Progenitor cell of endocrine pancreas (in vitro differentiated cells): ENCODE results near the gene GNPDA1. TPM values are rescaled to one million over a fixed set of nuclear protein-coding genes. Genes with fewer than 3 reads are reported as not detected.

ENCODE experiments used
- DNase-seq: peaks from one replicate; pipeline ENCODE4 v3.0.0; 2021; ENCODE audit warnings: low spot score; ENCODE audit not compliant: unreplicated experiment
- H3K27ac Mint-ChIP-seq: 2 replicates; pipeline ENCODE4 v1.8.0; 2021; ENCODE audit warnings: mild to moderate bottlenecking, moderate library complexity, mixed read lengths
- H3K27me3 Mint-ChIP-seq: 2 replicates; pipeline ENCODE4 v1.8.0; 2021; ENCODE audit warnings: mixed read lengths
- H3K36me3 Mint-ChIP-seq: 2 replicates; pipeline ENCODE4 v1.8.0; 2022; ENCODE audit warnings: mixed read lengths; ENCODE audit not compliant: insufficient read depth
- H3K4me1 Mint-ChIP-seq: 2 replicates; pipeline ENCODE4 v1.8.0; 2021; ENCODE audit warnings: low read depth, mixed read lengths
- H3K4me3 Mint-ChIP-seq: 2 replicates; pipeline ENCODE4 v1.8.0; 2021; ENCODE audit warnings: low read depth, mild to moderate bottlenecking, moderate library complexity, mixed read lengths
- H3K9me3 Mint-ChIP-seq: 2 replicates; pipeline ENCODE4 v1.8.0; 2021; ENCODE audit warnings: low read depth, mixed read lengths
- total RNA-seq: library from RNA; stranded (reverse); gene quantifications from 2 replicates; pipeline ENCODE4 v1.2.1, GENCODE V29; 2021
- TF ChIP-seq, protein P1 (sequence below): fragments of 200-600 bp; sonication (generic); IDR thresholded peaks from one replicate; pipeline ENCODE4 v1.5.0; 2021; ENCODE audit warnings: antibody characterized with exemption, mild to moderate bottlenecking; ENCODE audit not compliant: unreplicated experiment

GNPDA1 gene
- total RNA-seq, 1 donor from 2014 or later = 115 TPM

DNA sequence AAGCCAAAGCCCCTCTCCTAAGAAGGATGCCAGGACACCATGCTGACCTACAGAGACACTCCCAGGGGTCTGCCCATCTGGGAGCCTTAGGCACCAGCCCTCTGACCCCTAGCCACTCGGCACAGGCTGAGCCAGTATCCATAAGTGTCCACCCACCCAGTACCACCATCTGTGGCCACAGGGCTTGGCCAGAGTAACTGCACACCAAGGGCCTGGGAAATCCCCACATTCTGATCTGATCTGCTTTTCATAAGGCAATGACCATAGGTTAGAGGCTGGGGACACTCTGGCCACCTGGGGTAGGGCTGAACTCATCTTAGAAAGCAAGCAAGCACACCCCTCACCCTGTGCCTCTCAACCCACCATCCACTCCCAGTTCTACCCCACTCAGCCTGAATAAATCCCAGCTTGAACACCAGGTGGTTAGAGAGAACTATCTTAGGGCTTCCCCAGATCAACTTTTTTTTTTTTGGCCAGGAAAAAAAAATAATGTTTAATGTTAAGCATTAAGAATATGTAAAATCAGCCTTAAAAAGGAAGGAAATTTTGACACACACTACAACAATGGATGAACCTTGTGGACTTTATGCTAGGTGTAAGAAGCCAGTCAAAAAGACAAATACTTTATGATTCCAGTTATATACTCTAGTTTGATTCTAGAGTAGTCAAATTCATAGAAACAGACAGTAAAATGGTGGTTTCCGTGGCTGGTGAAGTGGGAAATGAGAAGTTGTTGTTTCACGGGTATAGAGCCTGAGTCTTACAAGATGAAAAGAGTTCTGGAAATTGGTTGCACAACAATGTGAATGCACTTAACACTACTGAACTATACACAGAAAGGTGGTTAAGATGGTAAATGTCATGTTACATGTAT lies 6.2 kb downstream of the GNPDA1 start:
- TF ChIP-seq, protein P1, sequence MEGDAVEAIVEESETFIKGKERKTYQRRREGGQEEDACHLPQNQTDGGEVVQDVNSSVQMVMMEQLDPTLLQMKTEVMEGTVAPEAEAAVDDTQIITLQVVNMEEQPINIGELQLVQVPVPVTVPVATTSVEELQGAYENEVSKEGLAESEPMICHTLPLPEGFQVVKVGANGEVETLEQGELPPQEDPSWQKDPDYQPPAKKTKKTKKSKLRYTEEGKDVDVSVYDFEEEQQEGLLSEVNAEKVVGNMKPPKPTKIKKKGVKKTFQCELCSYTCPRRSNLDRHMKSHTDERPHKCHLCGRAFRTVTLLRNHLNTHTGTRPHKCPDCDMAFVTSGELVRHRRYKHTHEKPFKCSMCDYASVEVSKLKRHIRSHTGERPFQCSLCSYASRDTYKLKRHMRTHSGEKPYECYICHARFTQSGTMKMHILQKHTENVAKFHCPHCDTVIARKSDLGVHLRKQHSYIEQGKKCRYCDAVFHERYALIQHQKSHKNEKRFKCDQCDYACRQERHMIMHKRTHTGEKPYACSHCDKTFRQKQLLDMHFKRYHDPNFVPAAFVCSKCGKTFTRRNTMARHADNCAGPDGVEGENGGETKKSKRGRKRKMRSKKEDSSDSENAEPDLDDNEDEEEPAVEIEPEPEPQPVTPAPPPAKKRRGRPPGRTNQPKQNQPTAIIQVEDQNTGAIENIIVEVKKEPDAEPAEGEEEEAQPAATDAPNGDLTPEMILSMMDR = no peak
- H3K9me3 Mint-ChIP-seq = no peaks in the 10 kb centered on the region
- H3K4me1 Mint-ChIP-seq = peaks cover 3% of the 10 kb centered on the region
- H3K27ac Mint-ChIP-seq = no peak overlapping the region
- no peak overlapping the region for H3K4me3 Mint-ChIP-seq
- no peaks in the 10 kb centered on the region for H3K27me3 Mint-ChIP-seq
- no peak for DNase-seq
- peaks cover 27% of the 10 kb centered on the region for H3K36me3 Mint-ChIP-seq

DNA sequence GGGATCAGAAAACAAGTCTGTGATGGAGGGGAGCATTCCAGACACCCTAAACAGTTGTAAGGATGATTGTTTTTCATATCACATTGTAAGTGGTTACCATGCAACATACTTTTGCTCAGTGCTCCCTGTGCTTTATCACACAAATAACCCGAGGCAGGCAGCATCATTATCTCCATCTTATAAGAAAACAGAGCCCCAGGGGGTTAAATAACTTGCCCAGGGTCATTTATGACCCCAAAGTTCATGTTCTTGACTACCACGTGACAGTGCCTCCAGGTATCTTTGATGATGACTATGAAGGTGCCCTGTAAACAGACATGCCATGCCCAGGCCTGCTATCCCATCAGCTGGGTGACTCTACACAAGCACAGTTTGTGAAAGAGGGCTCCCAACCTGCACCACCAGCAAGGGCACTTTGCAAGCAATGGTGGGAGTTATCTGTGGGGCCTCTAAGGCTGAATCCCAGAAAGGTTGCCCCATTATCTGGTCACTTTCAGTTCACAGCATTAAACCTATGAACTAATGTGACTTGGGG lies 9.5 kb downstream of the GNPDA1 start:
- Mint-ChIP-seq H3K27me3 (no peaks in the 10 kb centered on the region), H3K36me3 (peaks cover 32% of the 10 kb centered on the region), H3K27ac (no peak overlapping the region), H3K4me1 (peaks cover 3% of the 10 kb centered on the region), H3K4me3 (no peak overlapping the region), H3K9me3 (no peaks in the 10 kb centered on the region)
- no peak for DNase-seq
- TF ChIP-seq, protein P1 = no peak

DNA sequence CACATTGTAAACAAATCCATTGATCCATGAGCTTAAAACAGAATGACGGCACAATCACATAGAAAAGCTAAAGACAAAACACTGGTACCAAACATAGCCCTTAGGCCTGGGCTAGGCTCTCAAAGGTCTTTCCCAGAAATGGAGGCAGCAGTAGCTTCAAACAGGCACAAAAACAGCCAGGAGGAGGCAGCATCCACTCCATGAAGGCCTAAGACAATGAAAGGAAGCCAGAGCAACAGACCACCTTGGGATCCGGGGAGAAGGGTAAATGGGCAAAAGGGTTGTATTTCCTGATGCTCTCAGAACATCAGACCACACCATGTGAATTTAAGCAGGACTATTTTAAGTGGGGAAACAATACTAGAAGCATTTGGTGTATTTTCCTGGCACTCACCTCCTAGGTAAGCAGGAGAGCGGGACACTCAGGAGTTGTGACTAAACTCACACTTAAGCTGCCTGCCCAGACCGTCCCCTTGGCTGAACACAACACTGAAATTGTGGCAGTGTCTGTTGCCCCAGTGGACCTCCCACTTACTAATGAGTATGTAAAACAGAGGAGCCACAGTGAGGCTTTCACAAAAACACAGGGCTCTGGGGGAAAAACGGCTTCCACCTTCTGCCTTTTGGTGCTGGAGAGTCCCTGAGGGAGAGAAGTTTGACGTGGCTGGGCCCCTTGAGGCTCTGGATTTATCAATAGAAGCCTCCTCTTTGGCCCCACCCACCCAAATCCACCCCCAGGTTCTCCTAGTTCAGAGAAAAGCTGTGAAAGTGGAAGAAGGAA lies 11.9 kb downstream of the GNPDA1 start:
- no peak overlapping the region for H3K4me3 Mint-ChIP-seq
- H3K36me3 Mint-ChIP-seq = peaks cover 26% of the 10 kb centered on the region
- H3K4me1 Mint-ChIP-seq = peaks cover 3% of the 10 kb centered on the region
- no peaks in the 10 kb centered on the region for H3K27me3 Mint-ChIP-seq
- H3K9me3 Mint-ChIP-seq = no peaks in the 10 kb centered on the region
- peak overlapping the region; percentile 82 for H3K27ac Mint-ChIP-seq
- DNase-seq = no peak
- TF ChIP-seq, protein P1 = peak; percentile 32

DNA sequence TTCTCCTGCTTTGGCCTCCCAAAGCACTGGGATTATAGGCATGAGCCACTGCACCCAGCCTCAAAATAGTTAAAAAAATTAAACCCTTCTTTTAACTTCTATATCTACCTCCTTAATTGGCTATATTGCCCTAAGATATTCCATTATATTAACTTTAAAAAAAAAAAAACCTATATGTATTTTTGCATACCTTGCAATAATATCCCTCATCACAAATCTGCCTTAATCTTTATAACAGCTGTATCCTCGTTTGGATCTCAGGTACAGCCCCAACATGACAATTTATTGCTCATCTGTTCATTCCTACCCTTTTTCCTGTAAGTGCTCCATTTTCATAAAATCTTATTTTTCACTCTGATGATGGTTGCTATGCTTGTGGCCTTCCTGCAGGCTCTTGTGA lies 12.7 kb downstream of the GNPDA1 start:
- TF ChIP-seq, protein P1 = no peak
- H3K27me3 Mint-ChIP-seq = no peaks in the 10 kb centered on the region
- no peak overlapping the region for H3K4me3 Mint-ChIP-seq
- peak overlapping the region; percentile 82 for H3K27ac Mint-ChIP-seq
- H3K9me3 Mint-ChIP-seq = no peaks in the 10 kb centered on the region
- peaks cover 7% of the 10 kb centered on the region for H3K4me1 Mint-ChIP-seq
- DNase-seq = no peak
- peaks cover 27% of the 10 kb centered on the region for H3K36me3 Mint-ChIP-seq

DNA sequence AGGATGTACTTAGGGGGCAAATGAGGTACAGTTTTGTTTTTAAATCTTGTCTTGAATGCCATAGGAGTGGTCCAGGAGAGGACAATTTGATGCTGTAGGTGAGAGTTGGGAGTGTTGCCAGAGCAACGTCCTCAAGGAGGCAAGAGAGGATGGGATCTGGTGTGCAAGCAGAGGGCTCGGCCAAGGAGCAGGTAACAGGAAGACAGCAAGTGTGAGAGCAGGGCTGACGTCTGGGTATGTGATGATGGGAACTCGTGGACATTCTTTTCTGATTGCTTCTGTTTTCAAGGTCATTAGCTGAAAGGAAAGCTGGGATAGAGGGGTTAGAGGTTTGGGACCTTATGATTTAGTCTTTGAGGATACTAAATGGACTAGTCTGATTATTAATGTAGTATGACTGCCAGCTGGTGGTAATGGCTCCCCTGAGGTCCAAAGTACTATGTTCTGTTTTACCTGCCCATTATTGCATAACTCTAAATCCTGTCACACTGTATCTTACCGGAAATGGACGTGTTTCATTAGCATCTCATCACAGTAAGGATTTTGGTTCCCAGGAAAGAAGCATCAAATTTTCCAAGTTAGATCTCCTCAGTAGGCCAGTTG lies 15.4 kb downstream of the GNPDA1 start:
- H3K4me3 Mint-ChIP-seq = no peak overlapping the region

More for the DNA sequence above, 15.4 kb downstream of the GNPDA1 start:
- TF ChIP-seq, protein P1 = no peak
- H3K36me3 Mint-ChIP-seq = peaks cover 28% of the 10 kb centered on the region
- peaks cover 17% of the 10 kb centered on the region for H3K4me1 Mint-ChIP-seq
- H3K9me3 Mint-ChIP-seq = no peaks in the 10 kb centered on the region
- no peak for DNase-seq
- H3K27ac Mint-ChIP-seq = no peak overlapping the region
- no peaks in the 10 kb centered on the region for H3K27me3 Mint-ChIP-seq
